Measurements from ENCODE around the gene PDE4D.
"Not testable (repeated sequence)": the region's sequence is repeated elsewhere in the genome, so short reads cannot be mapped to it uniquely, and the experiment has no call there.

The PDE4D gene

DNA sequence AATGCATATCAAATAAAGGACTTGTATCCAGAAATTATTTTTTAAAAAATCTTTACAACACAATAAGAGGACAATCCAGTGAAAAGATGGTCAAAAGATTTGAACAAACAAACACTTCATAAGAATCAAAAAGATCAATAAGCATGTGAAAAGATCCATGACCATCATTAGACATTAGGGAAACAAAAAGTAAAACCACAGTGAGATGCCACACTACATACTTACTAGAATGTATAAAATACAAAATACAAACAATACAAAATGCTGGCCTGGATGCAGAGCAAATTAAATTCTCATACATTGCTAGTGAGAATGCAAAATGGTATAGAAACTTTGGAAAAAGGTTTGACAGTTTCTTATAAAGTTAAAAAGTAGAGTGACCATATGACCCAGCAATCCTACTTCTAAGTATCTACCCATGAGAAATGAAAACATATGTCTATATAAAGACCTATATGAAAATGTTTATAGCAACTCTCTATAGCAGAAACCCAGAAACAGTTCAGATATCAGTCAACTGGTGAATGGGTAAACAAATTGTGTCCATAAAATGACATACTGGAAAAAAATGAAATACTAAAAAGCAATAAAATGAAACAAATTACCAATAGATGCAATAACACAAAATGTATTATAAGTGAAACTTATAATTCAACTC, 884.6 kb downstream of the PDE4D start:
- DNase-seq = no peak

- DNase-seq = no peak
Measured at GRCh38 chr5:59007460-59008063, 886.0 kb downstream of the PDE4D start.

DNA sequence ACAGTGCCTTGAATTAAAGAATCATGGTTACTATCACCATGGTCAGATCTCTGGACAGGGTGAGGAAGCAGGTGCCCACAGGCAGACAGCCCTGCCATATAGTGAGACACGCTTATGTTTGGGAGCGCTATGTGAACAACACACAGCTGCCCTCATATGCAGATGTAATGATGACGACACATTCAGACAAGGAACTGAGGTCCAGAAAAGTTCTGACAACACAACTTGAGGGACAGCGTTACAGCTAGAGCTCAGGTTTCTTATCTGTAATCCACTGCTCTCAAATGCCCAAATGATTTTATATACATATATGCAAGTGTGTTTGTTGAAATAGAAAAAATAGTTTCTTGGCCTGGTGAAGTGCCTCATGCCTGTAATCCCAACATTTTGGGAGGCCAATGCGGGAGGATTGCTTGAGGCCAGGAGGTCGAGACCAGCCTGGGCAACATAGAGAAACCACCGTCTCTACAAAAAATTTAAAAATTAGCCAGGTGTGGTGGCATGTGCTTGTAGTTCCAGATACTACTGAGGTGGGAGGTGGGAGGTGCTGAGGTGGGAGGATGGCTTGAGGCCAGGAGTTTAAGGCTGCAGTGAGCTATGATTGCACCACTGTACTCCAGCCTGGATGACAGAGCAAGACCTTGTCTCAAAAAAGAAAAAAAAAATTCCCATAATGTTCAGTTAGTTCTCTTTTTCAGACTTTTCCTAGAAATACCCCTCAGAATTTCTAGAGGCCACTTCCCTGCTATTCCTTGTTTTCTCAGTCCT, 887.4 kb downstream of the PDE4D start:
- no peak for DNase-seq

- DNase-seq = no peak
Measured at GRCh38 chr5:59003641-59004040, 889.9 kb downstream of the PDE4D start.

DNA sequence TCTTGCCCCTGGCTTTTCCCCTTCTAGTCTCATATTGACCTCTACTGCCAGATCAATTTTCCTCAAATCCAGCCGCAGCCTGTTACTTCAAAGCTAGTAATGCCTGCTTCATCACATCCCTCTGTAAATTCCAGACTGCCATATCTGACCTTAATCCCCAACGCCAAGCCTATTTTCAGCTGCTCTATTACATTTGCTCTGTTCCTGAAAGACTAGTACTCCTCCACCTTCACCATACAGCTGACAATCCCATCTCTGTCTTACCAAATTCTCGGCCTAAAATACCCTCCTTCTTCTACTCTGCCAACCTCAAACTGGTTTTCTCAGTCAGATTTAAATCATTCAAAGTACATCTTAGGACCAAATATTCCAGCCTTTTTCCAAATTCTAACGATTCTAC, 890.4 kb downstream of the PDE4D start:
- DNase-seq = no peak

GRCh38 chr5:59002162-59002825, 891.2 kb downstream of the PDE4D start:
- DNase-seq = no peak

DNA sequence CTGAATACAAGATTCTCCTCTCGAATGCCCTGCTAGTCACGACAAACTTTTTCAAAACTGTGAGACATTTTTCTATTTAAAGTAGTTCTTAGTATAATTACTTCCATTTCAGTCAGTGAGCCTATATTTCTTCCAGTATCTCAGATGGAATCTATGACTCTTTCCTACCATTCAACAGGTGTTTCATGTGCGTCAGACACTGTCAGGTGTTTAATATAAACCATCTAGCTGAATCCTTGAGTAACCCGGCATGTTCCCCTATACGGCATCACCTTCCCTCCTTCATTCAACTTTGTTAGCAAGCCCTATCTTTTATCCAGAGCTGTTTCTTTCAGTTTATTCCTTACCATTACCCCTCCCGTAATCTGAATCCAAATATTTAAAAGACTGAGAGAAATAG, 891.8 kb downstream of the PDE4D start:
- DNase-seq = no peak

GRCh38 chr5:59001154-59001553, 892.4 kb downstream of the PDE4D start:
- no peak for DNase-seq

DNA sequence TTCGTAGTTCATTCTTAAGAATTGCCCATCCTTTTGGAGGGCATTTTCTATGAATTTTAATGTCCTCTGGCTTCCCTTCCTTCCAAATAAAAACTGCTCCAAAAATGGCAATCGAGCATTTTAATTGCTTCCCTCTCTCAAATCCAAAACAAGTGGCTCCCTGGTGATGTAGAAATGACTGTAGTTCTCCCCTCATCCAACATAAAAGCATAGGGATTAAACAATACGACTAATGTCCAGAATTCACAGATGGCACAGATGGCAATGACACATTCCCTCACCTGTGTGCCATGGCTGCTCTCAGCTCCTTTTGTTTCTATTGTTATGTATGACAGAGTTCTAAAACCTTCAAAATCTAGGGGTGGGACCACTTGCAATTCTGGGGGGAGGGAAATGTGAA, 893.3 kb downstream of the PDE4D start:
- DNase-seq = no peak

- no peak for DNase-seq
Measured at GRCh38 chr5:58999804-59000203, 893.7 kb downstream of the PDE4D start.

GRCh38 chr5:58998544-58998943, 895.0 kb downstream of the PDE4D start:
- DNase-seq = no peak

GRCh38 chr5:58995779-58996178, 897.7 kb downstream of the PDE4D start:
- not testable (repeated sequence) for DNase-seq

DNA sequence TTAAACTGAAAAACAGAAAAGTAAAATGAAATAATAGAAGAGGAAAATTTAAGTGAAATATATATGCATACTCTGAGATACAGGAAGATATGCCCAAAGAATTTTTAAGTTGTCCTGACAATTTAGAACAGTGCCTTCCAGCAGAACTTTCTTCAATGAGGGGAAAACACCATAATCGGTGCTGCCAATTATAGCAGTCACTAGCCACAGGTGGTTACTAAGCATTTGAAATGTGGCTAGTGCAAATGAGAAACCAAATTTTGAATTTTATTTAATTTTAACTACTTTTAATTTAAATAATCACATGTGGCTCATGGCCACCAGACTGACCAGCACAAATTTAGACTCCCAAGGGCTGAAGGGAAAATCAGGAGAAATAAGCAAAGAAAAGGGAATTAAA, 900.1 kb downstream of the PDE4D start:
- no peak for DNase-seq

- no peak for DNase-seq
Measured at GRCh38 chr5:58988938-58989337, 904.6 kb downstream of the PDE4D start.

DNA sequence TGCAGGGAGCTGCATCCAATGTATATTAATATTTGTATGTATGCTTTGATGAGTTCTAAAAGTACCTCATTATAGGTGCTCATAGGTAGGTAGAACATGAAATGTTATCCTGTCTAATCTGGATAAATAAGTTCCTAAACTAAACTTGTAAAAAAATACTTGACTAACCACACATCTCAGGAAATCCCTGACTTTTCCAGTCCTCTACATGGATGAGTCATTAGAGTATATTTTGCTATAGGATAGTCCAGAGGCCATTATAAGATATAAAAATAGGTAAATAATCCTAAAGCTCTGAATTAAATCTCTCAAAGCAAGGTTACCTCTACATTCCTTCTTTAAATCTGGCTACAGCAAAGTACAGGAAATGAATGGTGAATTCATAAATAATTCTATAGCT, 906.3 kb downstream of the PDE4D start:
- no peak for DNase-seq

- no peak for DNase-seq
Measured at GRCh38 chr5:58986281-58986680, 907.2 kb downstream of the PDE4D start.

DNA sequence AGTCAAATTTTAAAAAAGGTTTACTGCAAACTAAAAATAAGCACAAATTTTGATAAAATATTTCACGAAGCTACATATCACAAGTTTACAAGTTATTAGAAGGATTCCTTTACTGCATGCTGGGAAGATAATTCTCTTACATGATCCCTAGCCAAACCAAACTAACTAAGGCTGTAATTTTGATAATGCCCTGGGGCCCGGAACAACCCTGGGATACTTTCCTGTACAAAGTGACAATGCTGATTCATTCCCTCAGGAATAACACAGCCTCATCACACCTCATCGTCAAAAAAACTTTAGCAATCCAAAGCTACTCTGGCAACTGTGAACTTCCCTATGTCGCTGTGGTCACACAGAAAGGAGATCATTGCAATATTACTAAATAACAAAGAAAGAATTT, 907.8 kb downstream of the PDE4D start:
- no peak for DNase-seq

GRCh38 chr5:58985311-58985710, 908.2 kb downstream of the PDE4D start:
- no peak for DNase-seq

GRCh38 chr5:58983526-58984452, 909.7 kb downstream of the PDE4D start:
- no peak for DNase-seq

- no peak for DNase-seq
Measured at GRCh38 chr5:58980890-58981289, 912.6 kb downstream of the PDE4D start.

DNA sequence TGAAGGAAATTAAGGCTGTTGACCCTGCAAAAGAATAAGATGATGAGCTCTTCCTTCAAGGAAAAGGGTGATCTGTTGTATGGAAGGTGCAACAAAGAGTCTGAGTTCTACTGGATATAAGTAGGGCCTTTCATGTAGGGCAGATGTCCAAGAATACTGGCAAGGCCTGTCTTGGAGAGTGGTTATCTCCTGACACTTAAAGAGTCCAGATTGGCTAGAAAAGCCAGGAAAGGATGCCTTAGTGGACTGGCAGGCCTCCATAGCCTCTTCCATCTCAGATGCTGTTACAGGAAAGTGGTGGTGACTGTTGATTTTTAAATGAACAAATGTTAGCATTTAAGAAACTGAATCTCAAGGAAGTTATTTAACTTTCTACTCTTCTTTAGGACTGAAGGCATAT, 914.4 kb downstream of the PDE4D start:
- no peak for DNase-seq

DNA sequence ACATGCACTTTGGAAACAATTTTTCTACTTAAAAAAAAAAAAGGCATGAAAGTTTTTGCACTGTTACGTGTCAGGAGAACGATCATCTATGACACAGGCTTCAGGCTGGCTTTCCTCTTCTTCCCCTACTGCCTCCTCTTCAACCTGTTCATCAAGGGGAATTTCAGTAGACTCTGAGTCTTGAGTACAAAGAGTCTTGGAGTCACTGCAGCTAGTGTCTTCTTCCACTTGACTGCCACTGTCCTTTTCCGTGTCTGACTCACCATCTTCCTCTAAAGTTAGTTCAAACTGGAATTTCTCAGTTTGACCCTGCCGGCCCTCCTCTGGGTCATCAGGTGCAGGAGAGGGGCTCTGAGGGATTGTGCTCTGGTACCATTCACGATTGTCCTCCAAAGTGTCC, 918.9 kb downstream of the PDE4D start:
- DNase-seq = no peak

- DNase-seq = no peak
Measured at GRCh38 chr5:58974083-58974482, 919.4 kb downstream of the PDE4D start.

Measured in NCI-H226 (cell line).